Activated CD8-positive, alpha-beta memory T cell treated with anti-CD3 and anti-CD28 coated beads, Interleukin-2, amount 50 U/mL, for 4 hours (primary cell): Measurements from ENCODE around the gene KIF13A.
A peak's percentile ranks its signal among the peaks of the same experiment; 100 is the strongest.
"Not testable (repeated sequence)": the region's sequence is repeated elsewhere in the genome, so short reads cannot be mapped to it uniquely, and the experiment has no call there.

Experiments used
- DNase-seq: peaks from one replicate; pipeline ENCODE4 v3.0.0-alpha.2; 2020

KIF13A gene

DNA sequence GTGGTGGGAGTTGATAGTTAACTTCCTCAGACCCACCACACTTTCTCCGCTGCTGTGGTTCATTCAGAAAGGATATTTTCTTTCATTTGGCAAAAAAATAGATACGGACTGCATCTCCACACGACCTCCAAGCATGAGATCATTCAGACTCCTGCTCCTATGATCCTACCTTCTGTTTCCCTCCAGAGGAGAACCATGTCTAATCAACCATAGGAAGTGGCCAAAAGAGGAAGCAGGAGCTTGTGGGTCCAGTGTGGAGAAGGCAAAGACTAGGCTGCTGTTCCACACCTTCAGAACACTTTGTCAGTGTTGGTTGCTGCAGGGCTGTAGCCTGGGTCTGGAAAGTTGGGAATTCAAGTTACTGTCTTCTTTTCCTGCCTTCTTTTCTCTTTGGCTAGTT, 10.6 kb upstream of the KIF13A start:
- DNase-seq: no peak

DNA sequence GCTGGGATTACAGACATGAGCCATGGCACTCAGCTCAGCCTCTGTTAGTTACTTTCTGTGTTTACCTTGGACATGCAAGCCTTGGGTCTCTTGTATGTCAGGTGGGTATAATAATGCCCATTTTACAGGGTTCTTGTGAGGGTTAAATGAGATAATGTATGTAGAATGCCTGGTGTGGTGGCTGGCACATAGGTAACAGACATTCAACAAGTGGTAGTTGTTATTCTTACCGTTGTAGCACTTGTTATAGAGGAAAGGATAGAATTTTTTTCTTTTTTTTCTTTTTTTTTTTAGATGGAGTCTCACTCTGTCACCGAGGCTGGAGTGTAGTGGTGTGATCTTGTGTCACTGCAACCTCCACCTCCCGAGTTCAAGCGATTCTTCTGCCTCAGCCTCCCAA, 8.0 kb upstream of the KIF13A start:
- DNase-seq: no peak

DNA sequence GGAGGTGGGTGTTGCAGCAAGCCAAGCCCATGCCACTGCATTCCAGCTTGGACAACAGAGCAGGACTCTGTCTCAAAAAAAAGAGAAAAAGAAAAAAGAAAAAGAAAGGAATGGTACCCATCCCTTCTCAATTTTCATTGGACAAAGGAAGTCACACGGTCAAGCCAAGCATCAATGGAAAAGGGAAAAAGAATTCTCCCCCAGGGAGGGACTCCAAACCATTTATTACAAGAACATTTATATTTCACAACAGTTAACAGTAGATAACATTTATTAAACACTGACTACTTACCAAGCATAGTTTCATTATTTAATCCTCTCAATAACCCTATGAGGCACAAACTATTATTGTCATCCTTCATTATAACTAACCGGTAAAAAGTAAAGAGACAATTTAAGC, 6.6 kb upstream of the KIF13A start:
- no peak for DNase-seq

DNA sequence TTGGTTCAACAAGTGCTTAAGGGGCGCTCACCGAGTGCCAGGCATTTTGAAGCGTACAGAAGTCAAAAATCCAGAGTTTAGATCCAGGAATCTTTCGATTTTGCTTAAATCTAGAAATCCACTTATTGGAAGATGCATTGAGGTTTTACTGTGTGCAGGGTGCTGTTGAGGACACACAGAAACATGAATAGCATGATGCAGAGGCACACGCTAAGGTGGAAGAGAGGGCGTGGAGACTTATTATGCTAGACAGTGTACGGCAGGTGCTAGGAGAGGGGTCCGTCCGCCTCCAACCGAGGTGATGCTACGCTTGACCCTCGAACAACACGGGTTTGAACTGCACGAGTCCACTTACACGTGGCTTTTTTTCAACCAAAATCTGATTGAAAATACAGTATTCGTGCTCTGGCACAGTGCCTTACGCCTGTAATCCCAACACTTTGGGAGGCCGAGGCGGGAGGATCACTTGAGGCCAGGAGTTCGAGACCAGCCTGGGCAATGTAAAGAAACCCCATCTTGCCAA, 1.0 kb upstream of the KIF13A start:
- no peak for DNase-seq

DNA sequence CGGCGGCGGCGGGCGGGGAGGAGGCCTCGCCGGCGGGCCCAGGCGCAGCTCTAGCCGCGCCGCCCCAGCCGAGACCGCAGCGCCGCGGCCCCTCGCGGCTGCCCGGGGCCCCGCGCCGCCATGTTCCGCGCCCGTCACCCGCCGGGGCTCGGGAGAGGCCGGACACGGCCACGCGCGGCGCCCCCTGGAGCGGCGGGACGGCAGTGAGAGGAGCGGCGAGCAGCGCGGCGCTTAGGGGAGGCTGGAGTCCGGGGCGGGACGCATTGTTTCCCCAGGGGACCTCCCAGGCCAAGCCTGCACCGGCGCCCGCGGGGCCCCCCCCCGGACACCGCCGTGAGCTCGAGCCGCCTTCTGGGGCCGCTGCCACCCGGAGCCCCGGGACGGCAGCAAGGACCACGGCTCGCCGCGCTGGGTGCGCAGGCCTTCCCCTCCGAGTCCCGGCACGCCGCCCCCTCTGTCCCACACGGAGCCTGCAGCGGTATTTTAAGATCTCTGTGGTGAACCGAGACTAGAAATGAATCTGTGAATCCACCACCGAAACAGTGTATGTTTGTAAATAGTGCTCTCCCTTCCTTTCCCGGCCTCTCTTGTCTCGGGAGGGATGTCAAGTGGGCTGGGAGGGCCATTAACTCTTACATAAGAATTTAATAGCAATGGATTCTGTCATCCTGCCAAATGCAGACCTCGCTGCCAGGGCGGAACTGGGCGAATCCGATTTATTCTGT, 424 bp upstream of the KIF13A start:
- peak; percentile 21 for DNase-seq

DNA sequence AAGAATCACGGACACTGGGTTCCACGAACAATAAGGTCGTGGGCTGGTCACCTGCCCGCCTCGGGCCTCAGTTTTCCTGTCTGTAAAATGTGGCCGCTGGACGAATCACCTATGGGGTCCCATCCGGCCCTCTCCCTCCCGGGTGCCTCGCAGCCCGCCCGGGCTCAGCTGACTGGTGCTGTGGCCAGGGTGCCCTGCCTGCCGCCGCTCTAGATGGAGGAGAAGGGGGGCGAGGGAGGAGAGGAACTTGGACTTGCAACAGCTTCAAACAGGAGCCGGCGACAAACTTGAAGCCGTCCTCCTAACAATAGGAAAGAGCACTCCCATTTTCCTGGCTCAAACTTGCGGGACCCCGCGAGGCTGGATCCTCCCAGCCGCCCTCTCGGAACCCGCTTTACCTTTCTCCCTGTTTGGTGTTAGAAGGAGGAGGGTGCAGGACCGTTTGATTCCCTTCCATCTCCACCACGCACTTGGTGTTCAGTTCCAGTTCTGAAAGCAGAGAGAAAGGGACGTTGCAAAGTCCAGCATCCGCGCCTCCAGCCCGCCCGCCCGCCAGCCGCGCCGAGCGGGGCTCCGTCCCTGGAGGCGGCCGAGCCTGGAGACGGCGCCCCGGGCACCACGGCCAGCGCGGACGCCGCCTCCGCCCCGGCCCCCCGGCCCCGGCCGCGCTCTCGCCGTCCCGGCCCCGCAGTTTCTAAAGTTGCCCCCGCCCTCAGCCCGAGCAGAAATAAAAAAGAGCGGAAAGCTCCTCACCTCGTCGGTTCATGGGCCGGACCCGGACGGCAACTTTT, 584 bp downstream of the KIF13A start:
- DNase-seq: no peak

DNA sequence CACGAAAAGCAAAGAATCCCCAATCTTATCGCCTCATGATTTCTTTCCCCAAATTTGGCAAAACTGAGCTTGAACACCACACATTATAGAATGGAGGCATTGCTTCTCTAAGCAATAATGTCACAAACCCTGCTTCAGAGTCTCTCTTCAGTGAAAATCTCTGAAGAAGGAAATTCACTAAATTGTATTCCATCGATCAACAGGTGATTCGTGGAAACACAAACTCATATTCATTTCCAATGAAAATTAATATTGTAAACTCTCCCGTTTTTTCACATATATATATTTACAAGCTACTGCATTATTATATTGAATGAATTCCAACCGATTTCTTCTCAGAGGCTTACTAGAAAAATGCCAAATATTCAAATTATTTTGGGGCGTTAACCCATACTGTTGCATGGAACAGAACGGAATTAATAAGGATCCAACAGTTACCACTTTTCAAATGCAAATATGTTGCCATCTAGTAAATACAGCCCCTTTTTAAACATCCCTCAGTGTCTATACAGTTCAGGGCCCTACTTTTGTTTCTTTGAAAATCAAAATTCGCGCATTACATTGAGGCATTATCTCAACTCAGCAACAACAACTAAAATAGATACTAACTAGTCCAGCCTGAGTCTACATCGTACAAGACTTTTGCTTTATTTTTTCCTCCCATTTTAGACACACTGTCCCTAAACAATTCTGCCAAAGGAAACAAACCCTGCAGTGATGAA, 1.3 kb downstream of the KIF13A start:
- DNase-seq: no peak

DNA sequence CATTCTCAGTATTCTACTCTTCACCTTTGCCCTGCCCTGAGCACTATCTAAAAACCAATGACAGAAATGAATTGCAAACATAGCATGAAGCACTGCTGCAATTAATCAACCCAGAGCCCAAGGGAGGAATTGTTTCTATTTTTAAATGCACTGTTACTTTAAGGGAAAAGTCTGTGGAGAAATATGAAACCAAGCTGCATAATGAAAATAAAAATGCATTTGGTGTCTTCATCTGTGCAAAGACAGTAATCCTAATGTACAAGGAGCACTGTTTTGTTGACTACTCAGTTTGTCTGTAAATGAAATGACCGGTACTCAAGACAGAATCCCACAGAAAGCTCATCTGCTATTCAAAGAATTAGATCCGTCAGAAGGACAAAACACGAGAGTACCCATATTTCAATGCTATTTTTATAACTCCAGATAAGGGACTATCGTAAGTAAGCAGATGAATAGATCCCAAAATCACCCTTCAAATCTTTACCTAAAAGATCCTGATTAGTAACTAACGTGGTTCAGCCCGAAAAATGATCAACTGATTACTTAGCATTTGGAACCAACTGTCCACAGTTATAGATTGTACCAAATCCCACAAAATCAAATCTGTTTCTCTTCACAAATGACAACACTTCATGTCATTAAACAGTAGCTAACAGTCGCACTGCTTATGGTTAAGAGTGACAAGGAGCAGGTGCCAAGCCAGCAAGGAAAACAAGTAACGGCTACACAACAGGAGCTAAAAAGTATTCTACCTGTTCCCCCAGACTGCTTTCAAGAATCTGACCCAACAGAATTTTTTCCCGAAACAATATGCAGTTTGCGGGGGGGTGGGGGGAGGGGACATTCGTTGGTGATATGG, 2.4 kb downstream of the KIF13A start:
- DNase-seq: no peak

DNA sequence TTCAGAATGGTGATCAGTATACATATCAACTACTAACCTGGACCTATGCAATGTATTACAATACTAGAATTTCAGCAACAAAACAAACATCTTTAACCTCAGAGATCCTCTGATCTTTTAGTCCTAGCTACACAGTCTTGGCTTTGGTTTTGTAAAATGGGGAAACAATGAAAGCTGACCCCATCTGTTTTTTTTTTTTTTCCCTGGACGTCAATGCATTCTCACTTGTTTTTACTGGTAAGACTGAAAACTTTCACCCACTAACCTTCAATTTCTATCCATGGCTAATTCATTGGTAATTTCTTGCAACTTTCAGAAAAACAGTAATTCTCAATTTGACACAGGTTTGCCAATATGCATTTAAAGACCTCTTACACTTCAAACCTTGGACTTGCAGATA, 3.0 kb downstream of the KIF13A start:
- DNase-seq: no peak

DNA sequence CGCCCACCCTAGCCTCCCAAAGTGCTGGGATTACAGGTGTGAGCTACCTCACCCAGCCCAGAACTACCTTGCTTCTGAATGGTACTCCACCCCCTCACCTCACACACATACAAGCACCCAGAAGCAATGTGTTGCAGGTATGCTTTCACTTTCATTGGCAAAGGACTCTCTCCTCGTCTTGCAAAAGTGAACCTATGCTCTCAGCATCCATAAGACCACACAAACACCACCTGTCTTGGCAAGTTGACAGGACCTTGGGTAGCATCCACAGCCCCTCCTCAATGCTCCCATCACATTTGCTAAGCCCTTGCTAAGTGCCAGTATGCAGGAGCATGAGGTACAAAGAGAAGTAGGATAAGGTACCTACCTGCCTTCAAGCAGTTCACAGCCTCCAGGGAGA, 3.7 kb downstream of the KIF13A start:
- no peak for DNase-seq

DNA sequence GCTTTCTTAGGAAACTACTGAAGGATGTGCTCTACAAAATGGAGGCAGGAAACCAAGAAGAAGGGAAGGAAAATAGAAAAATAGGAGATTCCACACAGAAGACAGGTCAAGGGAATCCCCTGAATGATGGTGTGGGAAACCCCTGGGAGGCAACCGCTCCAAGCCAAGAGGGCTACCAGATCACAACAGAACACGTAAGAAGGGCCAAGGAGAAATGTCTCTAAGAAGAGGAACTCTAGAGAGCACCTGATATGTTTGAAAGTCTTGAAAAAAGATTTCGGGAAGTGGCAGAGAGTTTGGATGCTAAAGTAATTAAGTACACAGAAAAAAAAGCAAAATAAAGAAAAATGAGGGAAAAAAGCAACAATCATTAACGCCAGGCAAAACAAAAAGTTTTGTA, 7.1 kb downstream of the KIF13A start:
- no peak for DNase-seq

DNA sequence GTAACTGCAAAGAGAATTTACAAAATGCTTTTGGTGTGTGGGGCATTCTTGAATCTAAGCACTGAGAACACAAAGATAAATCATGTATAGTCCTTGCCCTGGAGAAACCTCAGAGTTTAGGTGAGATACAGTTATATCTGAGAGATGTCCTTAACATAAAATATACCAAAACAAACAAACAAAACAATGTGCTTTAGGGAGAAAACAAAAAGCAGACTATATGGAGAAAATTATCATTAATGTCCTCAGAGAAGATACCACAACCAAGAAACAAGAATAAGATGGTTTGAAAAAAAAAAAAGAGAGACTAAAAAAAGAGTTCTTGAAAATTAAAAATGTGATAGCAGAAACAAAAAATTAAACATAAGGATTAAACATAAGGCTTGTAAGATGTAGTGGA, 8.0 kb downstream of the KIF13A start:
- DNase-seq: no peak

DNA sequence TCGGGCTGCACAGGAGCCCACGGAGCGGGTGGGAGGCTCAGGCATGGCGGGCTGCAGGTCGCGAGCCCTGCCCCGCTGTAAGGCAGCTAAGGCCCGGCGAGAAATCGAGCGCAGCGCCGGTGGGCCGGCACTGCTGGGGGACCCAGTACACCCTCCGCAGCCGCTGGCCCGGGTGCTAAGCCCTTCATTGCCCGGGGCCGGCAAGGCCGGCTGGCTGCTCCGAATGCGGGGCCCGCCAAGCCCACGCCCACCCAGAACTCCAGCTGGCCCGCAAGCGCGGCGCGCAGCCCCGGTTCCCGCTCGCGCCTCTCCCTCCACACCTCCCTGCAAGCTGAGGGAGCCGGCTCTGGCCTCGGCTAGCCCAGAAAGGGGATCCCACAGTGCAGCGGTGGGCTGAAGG, 11.2 kb downstream of the KIF13A start:
- DNase-seq: not testable (repeated sequence)

DNA sequence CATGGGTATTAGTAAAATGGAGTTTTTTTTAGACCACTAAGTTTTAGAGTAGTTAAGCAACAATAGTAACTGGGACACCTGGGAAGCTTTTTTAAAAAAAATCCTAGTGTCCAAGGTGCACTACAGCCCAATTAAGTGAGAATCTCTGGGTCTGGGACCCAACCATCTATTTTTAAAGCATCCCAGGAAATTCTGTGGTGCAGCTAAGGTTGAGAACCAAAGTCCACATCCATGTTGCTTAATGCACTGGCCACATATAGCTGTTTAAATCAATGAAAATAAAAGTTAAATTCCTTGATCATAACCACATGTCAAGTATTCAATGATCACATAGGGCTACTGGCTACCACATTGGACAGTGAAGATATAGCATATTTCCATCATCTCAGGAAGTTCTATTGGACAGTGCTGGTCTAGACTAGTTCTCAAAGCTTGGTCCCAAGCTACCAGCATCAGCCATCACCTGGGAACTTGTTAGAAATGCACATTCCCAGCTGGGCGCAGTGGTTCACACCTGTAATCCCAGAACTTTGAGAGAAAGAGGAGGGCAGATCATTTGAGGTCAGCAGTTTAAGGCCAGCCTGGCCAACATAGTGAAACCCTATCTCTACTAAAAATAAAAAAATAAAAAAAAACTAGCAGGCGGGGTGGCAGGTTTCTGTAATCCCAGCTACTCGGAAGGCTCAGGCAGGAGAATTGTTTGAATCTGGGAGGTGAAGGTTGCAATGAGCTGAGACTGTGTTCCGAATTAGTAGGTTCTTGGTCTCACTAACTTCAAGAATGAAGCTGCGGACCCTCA, 12.7 kb downstream of the KIF13A start:
- DNase-seq: no peak

DNA sequence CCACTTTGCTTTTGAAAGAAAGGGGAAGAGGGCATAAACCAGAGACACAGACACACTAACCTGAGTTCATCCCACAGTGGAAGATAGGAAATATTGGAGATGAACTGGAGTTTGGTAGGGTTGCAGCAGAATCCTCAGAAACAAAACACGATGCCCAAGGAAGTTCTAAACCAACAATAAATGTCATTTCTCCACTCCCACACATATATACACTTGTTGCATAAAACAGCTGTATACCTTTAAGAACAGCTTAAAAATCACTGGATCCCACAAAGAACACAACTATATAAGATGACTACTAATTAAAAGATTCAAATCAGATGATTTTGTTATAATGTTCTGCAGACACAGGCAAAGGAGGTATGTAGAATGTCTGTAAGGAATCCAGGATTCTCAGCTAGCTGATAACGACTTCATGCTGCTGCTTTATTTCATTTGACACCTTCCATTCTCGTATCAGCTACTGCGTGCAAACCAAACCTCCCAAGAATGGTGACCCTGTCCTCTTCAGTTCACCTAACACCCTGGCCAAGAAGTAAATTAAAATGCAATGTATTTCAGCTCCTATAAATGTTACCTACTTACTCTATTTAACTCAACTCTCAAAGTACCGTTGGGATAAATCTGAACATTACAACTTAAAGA, 14.3 kb downstream of the KIF13A start:
- no peak for DNase-seq

DNA sequence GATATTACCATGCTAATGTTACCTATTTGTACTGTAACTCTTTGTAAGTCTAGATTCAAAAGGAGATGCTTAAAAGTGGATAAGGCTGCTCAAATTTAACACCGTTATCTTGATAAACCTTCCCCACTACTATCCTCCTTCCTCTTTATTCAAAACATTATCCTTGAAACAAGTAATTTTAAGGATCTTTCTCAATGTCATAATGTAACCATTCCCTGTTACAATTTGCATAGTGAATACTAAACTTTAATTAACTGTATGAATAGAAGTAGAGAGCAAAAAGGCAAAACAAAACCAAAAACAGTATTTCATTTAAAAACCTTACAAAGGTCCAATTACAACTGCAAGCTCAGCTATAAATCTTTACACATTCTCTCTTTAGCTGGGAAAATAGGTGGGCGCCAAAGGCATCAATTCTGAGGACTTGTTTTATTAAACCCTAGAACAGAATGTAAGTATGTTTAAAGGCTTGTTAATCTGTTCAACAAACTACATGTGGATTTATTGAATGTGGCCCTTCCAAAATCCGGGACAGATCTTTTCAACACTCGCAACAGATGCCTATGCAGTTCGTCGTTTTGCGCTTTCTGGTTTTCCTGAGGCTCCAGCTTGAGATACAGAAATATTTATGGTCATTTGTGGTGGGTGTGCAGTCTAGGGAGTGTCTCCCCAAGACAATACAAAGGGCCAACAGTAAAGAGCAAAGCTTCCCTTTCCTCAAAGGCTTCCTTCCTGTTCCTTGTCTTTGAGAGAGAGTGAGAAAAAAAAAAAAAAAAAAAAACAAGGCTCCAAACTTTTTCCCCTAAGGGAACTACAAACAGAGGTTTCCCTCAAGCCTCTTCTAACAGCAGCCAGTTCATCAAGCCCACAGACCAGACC, 15.1 kb downstream of the KIF13A start:
- DNase-seq: no peak

DNA sequence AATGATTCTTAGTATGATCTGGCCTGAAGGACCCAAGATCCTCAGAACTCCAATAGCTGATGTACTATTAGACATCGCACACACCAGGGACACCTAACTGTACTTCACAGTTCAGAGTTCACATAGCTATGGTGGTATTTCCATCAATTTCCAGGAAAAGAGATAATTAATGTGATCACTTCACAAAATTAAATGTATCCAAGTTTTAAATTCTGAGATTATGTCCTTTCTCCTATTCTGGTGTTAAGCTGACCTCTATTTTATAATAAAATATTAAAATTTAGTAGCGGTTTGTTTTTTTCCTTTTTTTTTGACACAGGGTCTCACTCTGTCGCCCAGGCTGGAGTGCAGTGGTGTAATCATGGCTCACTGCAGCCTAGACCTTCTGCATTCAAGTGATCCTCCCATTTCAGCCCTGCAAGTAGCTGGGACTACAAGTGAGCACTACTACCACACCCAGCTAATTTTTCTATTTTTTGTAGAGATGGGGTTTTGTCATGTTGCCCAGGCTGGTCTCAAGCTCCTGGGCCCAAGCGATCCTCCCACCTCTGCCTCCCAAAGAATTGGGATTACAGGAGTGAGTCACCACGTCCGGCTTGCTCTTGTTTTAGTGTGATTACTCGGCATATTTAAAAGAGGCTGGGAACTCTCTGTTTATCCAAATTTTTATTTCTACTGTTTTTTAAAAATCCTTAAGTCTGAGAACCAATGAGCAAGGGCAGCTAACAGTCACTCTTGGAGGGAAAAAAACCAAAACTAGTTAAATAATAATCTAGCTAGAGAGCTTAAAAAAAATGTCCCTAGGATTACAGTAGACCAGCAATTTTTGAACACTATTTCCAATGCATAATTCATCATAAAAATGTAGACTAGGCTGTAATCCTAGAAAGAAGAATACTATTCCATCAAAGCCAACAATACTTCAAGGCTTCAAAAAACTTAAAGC, 16.0 kb downstream of the KIF13A start:
- no peak for DNase-seq

DNA sequence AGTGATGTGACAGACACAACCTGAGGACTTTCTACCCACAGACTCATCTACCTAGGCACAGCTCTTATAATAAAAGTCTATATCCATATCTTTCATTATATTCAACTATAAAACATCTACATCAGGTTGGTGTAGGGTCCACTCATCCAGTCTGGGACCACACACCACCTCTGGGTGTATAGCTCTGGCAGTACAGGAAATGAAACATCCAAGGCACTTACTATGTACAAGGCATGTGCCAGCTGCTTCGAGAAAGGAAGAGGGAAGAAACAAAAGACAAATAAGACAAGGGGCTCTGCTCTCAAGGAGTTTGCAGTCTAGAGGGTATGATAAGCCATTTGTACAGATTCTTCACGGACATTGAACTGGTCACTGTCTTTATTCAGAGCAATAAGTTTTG, 18.6 kb downstream of the KIF13A start:
- DNase-seq: no peak
